HG02642 (cell line): ENCODE results near the gene UCHL1.
"Not testable (repeated sequence)": the region's sequence is repeated elsewhere in the genome, so short reads cannot be mapped to it uniquely, and the experiment has no call there.

Source experiments
- ATAC-seq: cut with Tn5 transposase; IDR thresholded peaks from one replicate; pipeline ENCODE4 v1.9.1; 2021; ENCODE audit warnings: mild to moderate bottlenecking; ENCODE audit not compliant: unreplicated experiment, poor library complexity

Gene UCHL1

GRCh38 chr4:41287005-41287404 lies 30.3 kb downstream of the UCHL1 start:
- ATAC-seq: no peak

DNA sequence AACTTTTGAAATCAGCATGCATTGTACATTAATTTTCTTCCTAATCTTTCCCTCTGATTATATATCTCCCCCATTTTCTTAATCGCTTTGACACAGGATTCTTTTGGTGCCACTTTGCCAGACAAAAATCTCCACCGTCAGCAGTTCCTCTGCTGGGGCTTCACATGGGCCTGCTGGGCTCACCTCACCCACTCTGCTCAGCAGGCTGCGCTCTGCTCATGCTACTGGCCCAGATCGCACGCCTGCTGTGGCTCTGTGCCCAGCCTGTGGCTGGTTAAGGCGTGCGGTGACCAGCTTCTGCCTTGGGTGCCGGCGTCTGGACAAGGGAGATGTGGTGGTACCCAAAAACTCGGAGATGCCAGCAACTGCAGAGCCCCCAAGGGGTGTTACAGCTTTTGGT lies 31.1 kb downstream of the UCHL1 start:
- ATAC-seq: no peak

DNA sequence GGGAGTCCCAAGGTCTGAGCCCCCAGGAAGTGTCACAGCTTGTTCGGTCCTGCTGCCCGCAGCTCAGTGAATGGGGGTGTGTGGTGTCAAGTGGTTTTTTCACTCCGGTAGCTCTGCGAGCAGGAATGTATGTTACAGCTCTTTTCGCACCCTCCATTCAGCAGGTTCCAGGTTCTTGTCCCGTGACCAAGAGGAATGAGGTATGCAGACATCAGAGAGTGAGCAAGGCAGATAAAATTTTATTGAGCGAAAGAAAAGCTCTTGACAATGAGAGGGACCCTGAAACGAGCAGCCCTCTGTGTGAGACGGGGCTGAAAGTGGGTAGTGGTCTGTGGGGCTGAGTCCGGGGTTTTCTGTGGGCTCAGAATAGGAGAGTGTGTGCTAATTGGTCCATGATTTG lies 31.5 kb downstream of the UCHL1 start:
- ATAC-seq: no peak

- no peak for ATAC-seq
Measured at GRCh38 chr4:41290479-41290878, 33.8 kb downstream of the UCHL1 start.

- ATAC-seq: no peak
Measured at GRCh38 chr4:41294445-41295062, 37.8 kb downstream of the UCHL1 start.

GRCh38 chr4:41296995-41297394 lies 40.3 kb downstream of the UCHL1 start:
- ATAC-seq: no peak

DNA sequence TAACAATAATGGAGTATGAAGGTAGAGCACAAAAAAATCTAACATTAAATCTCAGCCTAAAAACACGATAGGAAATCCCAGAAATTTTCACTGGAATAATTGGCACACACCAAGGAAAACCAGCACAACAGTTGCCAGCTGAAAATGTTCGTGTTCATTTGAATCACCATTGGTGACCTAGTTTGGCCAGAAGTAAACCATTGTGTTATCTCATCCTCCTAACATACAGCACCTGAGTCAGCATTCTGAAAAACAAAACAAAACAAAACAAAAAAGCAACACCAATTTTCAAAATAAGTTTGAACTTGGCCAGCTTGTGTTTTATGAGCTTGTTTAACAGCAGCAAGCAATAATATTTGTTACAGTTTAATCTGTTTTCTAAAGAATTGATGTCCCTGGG lies 41.1 kb downstream of the UCHL1 start:
- no peak for ATAC-seq

GRCh38 chr4:41299486-41299885 lies 42.8 kb downstream of the UCHL1 start:
- no peak for ATAC-seq

- ATAC-seq: no peak
Measured at GRCh38 chr4:41301137-41301536, 44.4 kb downstream of the UCHL1 start.

DNA sequence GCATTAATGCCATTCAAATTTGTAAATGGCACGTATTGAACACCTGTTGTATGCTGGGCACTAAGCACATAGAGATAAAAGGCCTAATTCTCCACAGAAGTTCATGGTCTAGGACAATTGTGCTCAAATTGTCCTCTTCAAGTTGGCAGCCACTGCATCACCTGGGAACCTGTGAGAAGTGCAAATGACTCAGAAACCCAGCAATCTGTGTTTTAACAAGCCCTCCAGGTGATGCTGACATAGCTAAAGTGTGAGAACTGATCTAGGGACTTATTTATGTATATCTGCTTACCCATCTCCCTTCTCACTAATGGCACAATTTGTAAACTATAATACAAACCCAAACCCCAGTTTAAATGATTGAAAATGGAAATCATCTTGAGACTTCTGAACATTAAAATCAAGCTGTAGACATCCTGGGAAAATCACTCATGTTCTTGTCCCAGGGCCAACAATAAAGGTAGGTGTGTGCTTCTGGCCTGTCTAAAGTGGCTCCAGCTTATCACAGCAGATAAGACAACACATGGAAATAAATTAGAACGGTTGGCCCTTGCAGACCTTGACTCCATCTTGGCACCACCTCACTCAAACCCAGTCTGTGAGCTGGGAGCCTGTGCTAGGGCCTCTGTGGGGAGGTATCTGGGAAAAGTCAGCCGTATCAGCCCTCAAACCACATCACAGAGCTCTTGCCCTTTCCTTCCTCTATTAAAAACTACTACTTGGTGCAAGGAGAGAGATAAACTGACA lies 46.8 kb downstream of the UCHL1 start:
- no peak for ATAC-seq

DNA sequence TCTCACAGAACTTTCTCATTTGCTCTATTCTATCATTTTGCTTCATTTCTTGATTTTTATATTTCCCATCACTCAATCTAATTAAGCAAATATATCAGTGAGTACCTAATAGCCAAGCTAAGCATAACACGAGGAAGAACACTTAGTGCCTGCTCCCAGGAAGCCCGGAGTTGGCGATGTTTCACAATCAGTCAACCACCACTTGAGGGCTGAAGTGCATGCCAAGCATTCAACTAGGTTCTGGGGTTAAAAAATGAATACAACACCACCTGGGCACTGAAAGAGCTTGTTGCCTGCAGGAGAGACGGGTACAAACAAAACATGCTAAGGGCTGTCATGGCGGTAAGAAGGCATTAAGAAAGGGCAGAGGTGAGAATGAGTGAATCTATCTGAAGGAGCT lies 47.5 kb downstream of the UCHL1 start:
- no peak for ATAC-seq

DNA sequence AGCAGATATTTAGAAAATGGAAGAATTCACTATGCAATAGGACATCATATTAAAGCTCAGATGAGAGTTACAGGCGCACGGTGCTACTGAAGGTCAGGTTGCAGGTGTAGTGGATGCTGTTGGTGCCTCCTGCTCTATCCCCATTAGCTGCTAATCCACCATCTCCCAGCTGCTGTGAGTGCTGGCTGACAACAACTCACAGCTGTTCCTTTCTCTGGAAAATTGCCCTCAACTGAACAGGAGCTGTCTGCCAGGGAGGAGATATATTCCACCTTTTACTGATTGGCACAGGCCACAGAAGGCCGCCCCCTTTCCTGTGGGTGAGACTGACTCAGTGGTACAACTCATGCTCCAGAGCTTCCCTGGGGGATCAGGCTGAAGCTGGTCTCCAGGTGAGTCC lies 48.7 kb downstream of the UCHL1 start:
- no peak for ATAC-seq

DNA sequence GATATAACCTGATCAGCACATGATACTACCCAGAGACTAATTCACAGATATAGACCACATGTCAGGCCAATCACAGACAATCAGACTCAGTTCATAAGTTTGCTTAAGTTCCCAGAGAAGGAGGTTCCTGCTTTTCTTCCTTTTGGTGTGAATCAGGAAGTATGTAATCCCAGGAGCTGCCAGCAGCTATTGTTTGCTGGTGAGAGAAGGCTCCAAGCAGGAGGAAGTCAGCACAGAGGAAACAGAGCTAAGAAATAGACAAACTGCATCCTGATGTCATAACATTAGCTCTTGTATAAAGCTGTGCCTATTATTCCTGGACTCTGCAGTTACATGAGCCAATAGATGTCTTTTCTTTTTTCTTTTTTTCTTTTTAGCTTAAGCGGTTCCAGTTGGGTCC lies 50.9 kb downstream of the UCHL1 start:
- no peak for ATAC-seq

- no peak for ATAC-seq
Measured at GRCh38 chr4:41308398-41308797, 51.7 kb downstream of the UCHL1 start.

DNA sequence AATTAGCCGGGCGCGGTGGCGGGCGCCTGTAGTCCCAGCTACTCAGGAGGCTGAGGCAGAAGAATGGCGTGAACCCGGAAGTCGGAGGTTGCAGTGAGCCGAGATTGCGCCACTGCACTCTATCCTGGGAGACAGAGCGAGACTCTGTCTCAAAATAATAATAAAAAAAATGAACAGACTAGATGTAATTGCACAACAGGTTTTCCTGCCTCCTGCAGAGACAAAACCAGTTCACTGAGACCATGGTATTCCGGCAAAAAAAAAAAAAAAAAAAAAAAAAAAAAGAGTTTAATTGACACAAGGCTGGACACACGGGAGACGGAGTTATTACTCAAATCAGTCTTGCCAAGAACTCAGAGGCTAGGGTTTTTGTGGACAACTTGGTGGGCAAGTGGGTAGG lies 58.7 kb downstream of the UCHL1 start:
- not testable (repeated sequence) for ATAC-seq

DNA sequence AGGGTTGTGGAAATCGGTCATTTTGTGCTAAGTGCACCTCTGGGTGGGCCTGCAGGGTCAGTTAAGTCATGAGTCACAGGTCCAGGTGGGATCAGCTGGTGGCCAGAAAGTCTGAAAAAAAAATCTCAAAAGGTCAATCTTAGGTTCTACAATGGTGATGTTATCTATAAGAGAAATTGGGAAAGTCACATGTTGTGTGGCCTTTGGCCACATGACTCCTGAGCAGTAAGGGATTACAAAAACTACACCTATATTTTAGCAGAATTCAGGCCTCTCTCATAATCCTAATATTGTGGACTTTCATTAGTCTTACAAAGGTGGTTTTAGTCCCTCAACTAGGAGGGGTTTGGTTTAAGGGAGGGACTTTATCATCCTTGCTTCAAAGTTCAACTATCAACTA lies 59.1 kb downstream of the UCHL1 start:
- ATAC-seq: no peak
